DMS 273 (cell line): ENCODE measurements around the gene STUB1.

Experiments used
- DNase-seq: peaks from one replicate; lab custom pipeline; 2025; ENCODE audit not compliant: unreplicated experiment; lab: John Stamatoyannopoulos, UW

STUB1 gene

DNA sequence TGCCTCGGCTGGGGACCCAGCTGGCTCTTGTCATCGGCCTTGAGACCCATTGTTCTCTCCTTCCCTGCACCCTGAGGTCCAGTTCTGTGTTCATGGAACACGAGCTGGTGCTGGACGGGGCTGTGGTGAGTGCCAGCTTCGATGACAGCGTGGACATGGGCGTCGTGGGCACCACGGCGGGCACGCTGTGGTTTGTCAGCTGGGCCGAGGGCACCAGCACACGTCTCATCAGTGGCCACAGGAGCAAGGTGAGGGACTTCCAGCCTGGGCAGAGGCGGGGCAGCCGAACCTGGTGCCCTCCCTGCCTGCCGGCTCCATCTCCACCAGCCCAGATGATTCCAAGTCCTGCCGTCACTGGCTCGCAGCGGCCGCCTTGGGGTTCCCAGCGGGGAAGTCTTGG, 17.6 kb upstream of the STUB1 start:
- no peak for DNase-seq

DNA sequence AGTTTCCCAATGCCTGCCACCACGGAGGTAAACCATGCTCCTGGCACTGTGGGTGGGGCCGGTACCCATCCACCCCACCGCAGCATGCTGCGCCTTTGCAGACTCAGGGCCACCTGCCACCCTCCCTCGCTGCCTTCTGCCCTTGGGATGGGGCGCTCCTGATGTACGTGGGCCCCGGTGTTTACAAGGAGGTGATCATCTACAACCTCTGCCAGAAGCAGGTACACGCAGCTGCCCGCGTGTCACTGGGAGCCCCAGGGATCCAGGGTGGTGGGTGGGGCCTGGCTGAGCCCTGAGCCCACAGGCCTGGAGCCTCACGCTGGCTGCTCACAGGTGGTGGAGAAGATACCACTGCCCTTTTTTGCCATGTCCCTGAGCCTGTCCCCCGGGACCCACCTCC, 13.6 kb upstream of the STUB1 start:
- DNase-seq, result no peak

GRCh38 chr16:667113-667779, 13.0 kb upstream of the STUB1 start:
- no peak for DNase-seq

- peak; percentile 98 for DNase-seq
These were observed 12.3 kb upstream of the STUB1 start, which contains the start of gene RHOT2 for GRCh38 chr16:667780-668518. TSS of gene RHOT2 (plus strand) at chr16:668132. CDS start at chr16:668200, 68 bp downstream.

DNA sequence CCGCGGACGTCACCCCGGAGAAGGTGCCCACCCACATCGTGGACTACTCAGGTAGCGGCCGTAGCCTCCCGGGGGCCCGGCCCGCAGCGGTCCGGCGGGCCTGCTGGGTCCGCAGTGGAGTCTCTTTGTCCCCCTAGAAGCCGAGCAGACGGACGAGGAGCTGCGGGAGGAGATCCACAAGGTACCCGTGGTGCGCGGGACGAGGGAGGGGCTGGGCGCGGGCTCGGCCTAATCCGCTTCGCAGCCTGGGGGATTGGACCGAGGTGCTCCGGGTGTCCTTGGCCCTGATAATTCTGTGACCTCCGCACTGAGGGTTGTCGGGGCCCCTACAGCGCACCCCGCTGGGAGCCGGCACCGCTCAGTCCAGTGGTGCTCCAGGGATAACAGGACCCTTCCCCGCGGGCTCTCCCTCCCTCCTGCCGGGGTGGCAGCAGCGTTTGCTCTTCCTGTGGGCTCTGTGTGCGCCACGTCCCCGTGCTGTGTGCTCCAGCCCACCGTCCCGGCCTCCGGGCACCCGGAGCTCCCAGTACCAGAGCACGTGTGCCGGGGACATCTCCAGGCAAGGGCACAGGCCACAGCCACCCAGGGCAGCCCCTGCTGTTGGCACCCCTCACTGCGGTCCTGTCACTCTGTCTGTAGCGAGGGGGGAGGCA, 11.6 kb upstream of the STUB1 start:
- DNase-seq, result peak; percentile 67

DNA sequence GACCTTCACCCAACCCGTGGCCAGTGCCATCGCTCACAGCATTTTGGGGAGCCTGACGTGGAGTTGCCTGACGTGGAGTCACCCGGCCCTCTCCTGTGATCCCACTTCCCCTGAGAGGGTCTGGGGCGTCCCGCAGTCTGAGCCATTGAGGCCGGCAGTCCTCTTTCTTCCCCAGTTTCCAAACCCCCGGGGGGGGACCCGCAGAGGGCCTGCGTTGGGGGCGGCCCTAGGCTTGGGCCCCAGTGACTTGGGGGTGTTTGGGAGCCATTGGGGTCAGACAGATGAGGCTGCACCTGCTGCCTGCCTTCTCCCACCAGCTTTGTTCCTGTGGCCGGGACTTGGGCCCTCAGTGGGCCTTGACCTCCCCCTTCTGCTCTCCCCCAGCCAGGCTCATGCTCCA, 10.5 kb upstream of the STUB1 start:
- DNase-seq, result no peak

- no peak for DNase-seq
These were observed 9.5 kb upstream of the STUB1 start for GRCh38 chr16:670485-671352.

DNA sequence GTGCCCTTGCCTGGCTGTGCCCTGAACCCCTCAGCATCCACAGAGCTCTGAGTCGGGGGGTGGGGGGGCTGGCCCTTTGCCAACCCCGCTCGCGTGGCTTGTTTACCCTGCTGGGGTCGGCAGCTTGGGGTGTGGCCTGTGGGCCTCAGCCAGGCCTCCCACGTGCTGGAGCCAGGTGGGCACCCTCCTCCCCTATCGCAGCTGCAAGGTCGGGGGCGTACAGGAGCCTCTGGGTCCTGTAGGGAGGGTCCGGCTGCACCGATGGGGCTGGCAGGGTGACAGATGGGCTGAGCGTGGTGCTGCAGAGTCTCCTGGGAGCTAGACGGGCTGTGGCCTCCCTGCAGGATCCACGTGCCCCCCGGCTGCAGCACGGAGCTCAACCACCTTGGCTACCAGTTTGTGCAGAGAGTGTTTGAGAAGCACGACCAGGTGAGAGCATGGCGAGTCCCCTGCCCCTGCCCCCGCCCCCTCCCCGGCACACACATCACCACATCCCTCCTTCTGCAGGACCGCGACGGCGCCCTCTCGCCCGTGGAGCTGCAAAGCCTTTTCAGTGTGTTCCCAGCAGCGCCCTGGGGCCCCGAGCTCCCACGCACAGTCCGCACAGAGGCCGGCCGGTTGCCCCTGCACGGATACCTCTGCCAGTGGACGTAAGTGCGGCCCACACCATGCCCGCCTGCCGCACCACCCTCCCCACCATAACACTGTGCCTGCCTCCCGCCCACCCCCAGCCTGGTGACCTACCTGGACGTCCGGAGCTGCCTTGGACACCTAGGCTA, 8.7 kb upstream of the STUB1 start:
- peak; percentile 42 for DNase-seq

DNA sequence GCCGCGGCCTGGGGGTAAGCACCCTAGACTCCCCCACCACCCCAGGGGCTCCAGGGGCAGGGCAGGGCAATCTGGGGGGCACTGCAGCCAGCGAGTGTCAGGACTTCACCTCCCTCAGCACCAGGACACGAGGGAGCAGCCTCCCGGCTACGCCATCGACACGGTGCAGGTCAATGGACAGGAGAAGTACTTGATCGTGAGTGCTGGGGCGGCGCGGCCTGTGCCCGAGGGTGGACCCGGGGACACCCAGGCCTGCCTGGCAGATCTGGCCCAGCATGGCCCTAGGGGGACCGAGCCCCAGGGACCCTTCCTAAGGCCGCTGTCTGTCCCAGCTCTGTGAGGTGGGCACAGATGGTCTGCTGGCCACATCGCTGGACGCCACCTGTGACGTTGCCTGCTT, 7.8 kb upstream of the STUB1 start:
- no peak for DNase-seq

- no peak for DNase-seq
These were observed 7.4 kb upstream of the STUB1 start for GRCh38 chr16:672851-673250.

DNA sequence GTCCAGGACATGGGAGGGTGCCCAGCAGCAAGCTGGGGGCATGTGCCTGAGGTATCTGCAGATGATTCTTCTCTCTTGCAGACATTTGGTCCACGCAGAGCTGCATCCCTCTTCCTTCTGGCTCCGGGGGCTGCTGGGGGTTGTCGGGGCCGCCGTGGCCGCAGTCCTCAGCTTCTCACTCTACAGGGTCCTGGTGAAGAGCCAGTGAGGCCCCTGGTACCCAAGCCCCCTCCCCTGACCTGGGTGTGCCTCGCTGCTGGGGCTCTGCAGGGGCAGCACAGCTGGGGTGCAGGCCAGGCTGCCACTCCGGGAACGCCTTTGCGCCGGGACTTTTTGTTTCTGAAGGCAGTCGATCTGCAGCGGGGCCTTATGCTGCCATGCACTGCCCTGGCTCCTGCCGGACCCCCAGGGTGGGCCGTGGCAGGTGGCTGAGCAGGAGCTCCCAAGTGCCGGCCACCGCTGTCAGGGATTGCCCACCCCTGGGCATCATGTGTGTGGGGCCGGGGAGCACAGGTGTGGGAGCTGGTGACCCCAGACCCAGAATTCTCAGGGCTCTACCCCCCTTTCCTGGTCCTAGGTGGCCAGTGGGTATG, 6.7 kb upstream of the STUB1 start:
- no peak for DNase-seq

GRCh38 chr16:674214-674881, 5.9 kb upstream of the STUB1 start:
- DNase-seq, result no peak

- DNase-seq, result peak; percentile 71
These were observed 5.0 kb upstream of the STUB1 start, which contains the start of gene RHBDL1 for GRCh38 chr16:674968-675883. TSS of gene RHBDL1 (plus strand) at chr16:675671. CDS start at chr16:675791, 120 bp downstream.

DNA sequence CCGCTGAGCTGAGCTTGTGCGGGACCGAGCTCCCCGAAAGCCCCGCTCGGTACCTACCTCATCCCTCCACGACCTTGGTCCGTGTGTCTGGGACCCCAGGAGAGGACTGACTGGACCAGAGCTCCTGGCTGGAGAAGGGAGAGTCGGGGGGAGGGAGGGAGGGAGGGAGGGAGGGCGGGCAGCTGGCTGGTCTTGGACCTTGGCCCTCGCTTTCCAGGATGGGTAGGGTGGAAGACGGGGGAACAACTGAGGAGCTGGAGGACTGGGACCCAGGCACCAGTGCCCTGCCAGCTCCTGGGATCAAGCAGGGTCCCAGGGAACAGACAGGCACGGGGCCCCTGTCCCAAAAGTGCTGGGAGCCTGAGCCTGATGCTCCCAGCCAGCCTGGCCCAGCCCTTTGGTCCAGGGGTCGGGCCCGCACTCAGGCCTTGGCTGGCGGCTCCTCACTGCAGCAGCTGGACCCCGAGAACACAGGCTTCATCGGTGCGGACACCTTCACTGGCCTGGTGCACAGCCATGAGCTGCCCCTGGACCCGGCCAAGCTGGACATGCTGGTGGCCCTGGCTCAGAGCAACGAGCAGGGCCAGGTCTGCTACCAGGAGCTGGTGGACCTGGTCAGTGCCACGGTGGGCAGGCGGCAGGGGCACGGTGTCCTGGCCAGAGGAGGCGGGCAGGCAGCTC, 4.2 kb upstream of the STUB1 start:
- peak; percentile 62 for DNase-seq

DNA sequence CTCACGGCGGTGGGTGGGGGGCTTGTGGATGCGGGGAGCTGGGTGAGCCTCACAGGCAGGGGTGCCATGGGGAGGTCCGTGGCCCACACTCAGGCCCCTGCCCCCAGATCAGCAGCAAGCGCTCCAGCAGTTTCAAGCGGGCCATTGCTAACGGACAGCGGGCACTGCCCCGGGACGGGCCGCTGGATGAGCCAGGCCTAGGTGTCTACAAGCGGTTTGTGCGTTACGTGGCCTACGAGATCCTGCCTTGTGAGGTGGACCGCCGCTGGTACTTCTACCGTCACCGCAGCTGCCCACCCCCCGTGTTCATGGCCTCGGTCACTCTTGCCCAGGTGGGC, 3.7 kb upstream of the STUB1 start:
- no peak for DNase-seq

- no peak for DNase-seq
These were observed 3.3 kb upstream of the STUB1 start for GRCh38 chr16:676913-677312.

GRCh38 chr16:677316-678190, 2.7 kb upstream of the STUB1 start:
- no peak for DNase-seq
